NCI-H2029 treated with DMSO at 0.1 percent for 48 hours (cell line): Measurements from ENCODE around the gene ODC1.
A peak's percentile ranks its signal among the peaks of the same experiment; 100 is the strongest.
"Not testable (repeated sequence)": the region's sequence is repeated elsewhere in the genome, so short reads cannot be mapped to it uniquely, and the experiment has no call there.

ENCODE experiments used
- DNase-seq: peaks from one replicate; lab custom pipeline; 2025; lab: John Stamatoyannopoulos, UW

The ODC1 gene

DNA sequence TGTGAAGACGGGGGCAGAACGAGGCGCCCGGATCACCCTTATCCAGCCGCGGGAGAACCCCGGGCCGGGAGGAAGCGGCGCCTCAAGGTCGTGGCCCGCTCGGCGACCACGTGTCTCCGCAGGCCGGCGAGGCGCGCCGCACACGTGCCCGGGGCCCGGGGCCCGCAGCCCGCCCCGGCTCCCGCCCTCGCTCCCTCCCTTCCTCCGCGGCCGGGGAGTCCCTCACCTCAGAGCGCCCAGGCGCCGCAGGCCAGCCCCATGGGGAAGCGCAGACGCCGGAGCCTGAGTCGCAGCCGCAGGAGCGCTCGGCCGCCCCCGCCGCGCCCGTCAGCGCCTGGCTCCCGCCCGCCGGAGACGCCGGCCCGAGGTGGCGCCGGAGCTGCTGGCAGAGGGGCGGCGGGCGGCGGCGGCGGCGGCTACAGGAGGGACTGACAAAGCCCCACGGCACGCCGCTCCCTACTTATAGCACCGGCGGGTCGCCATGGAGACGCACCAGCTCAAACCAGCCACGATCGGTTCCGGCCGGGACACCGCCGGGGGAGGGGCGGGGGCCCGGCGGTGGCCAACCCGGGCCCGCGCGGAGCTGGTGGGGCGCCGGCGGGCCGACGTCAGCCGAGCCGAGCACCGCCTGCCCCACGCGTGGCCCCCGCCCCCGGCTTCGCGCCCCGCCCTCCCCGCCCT lies at the start of gene ODC1:
Gene ODC1, minus strand, starts transcription at position 433 of the 681 bp plus-strand sequence. CDS start 3,295 bp downstream, outside the sequence.
- DNase-seq: peak; percentile 48

DNA sequence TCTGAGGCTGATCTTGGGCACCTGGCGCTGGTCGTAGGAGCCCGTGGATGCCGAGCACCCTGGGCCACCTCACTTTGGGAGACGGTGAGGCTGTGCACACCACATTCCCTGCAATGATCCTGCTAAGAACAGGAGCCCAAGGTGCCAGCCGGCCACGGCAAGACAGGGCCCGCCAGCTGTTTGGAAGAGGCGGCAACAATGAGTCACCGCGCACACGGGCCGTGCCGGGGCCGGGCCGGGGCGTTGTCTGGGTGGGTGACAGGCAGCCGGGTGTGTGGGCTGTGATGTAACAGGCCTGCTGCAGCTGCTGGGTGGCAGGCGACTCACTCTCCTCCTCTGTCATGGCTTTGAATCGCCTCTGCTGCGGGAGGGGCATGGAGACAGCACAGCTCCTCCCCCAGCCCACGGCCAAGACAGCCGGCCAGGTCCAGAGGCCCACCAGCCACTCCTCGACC lies 49.7 kb upstream of the ODC1 start:
- DNase-seq: no peak

DNA sequence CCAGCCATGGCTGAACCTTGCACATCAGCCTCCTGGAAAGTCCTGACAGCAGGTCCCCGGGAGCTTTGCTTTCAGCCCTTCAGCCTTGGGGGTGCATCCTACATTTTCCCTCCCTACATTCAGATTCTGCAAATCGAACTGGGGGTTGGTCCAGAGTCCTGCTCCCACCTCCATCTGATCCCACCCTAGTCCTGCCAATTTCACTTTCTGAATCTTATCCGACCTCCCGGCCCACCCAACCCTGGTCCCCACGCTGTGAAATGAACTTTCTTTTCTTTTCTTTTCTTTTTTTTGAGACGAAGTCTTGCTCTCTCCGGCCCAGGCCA lies 47.8 kb upstream of the ODC1 start:
- DNase-seq: no peak

DNA sequence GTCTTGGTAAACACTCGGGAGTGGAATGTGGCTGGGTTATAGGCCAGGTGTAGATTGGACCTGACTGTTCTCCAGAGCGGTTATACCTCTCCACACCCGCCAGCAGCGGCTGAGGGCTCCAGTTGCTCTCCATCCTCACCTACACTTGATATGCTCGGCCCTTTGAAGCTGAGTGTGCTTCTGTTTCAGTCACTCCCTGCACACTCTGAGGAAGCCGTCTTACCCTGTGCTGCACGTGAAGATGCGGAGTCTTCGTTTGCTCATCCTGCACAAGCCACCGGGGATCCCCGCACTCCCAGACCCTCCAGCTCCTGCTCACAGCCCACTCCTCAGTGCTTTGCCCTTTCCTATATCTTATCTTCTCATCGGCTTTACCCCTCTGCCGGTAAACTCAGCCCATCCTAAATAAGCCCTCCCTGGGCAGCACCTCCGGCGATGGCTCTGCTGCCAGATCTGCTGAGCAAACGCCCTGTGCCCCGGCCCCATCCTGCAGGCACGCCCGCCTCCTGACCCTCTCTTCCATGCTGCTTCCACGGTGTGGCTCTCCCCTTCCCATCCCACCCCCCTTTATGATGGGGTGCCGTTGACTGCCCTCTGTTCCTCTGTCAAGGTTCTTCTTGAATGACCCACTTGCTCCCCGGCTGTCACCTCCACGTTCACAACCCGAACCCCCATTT lies 47.3 kb upstream of the ODC1 start:
- DNase-seq: peak; percentile 31

DNA sequence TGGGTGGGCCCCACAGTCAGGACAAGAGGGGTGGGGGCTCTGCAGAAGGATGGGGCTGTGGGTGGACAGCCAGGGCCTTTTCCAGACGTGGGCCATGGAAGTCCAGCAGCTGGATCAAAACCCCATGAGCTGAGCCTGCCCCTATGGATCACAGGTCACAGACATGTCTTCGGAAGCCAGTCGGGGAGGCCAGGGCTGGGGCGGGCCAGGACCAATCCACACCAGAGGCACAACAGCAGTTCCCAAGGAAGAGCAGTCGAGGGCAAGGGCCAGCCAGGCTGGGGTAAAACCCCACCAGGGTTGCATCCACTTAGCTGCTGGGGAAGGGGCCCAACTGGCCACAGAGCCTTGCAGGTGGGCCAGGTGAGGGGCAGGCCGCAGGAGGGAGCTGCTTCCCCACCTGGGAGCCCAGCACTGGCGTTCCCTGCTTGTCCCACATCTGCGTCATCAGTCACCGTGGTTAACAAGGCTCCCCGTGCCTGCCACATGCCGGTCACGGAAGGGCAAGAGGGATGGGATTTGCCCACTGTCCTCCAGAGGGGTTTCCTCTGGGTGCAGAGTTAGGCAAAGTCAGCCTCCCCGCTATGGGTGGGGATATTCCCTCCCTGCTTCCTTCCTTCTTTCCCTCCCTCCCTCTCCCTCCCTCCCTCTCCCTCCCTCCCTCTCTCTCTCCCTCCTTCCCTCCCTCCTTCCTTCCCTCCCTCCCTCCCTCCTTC lies 46.4 kb upstream of the ODC1 start:
- no peak for DNase-seq

DNA sequence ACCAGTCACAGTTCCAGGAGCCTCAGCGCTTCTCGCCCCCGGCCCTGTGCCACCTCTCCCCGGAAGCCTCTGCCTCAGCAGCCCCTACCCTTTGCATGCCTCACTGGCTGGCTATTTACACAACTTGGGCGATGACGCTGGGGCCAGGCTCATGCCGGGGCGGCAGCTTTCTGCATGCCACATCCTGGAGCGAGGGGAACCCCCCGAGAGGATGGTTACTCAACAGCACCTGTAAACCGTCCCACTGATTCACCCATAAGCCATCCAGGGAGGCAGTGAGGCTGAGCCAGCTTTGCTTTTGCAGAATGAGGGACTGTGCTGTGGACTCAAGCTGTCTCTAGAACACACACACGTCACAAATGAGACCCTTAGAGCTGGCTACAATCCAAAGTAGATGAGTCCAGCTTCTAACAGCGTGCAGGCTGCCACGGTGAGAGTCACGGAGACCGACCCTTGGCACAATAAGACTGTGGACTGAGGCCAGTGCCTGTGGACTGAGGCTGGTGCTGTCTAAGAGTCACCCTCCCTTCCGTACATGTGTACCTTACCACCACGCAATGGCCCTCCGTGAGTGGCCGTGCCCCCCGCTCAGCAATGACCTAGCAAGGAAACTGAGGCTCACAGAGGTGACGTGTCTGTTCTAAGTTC lies 45.6 kb upstream of the ODC1 start:
- DNase-seq: no peak

DNA sequence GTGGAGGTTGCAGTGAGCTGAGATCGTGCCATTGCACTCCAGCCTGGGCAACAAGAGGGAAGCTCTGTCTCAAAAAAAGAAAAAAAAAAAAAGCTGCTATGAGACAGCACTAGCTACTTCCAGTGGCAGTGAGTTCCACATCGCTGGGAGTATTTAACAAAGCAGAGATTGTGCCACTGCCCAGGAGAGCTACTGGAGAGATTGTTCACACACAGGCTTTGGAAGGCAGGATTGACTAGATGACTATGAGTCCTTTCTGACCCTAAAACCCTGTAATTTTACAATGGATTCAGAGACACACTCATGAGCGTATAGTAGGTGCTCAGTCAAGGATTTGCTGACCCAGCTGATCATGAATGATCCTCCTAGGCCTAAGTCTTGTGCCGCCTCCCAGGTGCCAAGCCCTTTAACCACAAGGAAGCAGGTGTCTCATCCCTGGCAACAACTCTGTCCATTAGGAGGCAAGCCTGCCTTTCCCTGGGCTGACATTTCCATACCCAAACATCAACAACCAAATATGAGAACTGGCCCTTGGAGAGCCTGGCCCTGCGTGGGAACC lies 45.0 kb upstream of the ODC1 start:
- DNase-seq: no peak

DNA sequence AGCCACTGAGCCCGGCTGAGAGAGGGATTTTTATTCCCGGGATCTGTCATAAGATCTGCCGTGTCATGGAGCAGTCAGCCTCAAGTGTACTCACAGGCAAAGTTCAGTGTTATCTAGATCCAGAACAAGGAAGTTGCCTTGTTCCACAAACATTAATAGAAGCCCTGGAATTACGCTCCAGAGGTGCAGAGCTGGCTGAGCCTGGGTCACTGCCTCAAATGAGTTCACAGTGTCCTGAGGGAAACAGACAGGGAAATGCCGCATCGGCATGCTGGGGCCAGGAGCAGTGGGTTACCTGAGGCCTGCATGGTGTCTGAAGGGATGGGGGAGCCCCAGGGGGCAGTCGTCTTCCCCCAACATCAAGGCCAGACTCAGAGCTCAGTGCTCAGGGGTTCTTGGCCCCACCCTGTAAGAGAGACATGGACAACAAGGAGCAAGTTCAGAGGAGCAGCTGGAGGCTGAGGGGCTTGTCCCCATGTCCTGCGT lies 42.7 kb upstream of the ODC1 start:
- DNase-seq: no peak

DNA sequence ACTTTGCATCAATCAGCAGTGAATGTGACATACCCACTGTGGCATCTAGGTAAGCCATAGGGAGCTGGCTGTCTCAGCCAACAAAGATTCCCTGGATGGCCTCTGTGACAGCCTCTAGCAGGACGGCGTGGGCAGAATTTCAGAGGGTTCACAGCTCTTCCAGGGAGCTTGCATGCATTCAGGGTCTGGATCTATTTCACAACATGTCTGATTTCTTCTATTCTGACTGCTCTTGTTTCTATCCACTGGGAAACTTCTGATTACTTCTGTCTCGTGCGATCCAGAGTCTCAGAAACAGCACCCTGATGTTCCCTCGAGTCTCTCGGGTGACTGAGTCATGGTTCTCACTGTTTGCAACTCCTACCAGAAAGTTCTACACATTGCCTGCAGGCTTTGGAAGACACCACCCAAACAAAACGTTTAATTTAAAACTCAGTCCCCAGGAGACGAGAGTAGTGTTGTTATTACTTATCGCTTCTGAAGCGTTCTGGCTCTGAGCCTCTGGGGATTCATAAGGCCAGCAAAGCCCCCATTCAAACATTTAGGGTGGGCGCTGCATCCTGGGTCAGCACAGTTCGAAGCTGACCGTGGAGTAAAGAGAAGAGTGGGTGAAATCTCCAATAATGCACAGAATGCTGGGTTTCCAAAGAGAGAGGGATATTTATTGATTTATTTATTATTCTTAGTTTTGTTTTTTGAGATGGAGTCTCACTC lies 41.9 kb upstream of the ODC1 start:
- DNase-seq: no peak

DNA sequence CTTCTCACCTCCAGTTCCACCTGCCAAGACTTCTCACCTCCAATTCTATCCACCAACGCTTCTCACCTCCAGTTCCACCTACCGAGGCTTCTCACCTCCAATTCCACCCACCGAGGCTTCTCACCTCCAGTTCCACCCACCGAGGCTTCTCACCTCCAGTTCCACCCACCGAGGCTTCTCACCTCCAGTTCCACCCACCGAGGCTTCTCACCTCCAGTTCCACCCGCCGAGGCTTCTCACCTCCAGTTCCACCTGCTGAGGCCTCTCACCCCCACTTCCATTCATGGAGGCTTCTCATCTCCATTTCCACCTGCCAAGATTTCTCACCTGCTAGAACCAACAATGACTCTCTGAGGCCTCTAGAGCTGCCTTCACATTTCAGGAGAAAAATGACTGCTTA lies 40.0 kb upstream of the ODC1 start:
- DNase-seq: not testable (repeated sequence)

DNA sequence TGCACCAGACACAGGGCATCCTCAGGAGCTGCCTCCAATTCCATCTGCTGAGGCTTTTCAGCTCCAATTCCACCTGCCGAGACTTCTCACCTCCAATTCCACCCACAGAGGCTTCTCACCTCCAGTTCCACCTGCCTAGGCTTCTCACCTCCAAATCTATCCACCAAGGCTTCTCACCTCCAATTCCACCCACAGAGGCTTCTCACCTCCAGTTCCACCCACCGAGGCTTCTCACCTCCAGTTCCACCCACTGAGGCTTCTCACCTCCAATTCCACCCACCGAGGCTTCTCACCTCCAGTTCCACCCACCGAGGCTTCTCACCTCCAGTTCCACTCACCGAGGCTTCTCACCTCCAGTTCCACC lies 39.6 kb upstream of the ODC1 start:
- not testable (repeated sequence) for DNase-seq

DNA sequence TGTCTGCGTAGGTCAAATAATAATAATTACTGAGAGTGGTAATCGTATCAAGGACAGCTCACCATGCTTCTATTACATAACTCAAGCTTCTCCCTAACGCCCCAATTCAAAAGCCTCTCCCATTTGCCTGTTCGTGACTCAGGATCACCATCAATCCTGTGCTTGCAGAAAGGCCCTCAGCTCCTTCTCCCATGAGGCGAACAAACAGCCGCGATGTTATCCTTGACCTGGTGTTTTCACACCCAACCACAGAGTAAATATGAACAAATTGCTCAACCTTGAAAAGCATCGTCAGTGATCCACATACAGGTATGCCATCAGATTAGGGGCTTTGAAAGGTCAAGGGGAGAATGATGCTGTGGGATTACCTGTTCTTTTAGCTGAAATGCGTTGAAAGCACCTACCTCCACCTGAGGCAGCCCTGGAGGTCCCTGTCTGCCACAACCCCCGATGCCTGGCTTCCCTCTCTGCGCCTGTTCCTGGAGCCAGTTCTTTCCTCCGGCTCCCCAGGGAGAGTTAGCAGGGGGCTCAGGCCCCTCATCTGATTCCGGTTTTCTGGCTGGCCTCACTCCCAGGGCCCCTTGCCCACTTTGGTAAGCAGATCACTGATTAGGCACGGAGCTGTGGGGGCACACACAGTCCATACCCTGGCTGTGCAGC lies 39.1 kb upstream of the ODC1 start:
- DNase-seq: no peak

DNA sequence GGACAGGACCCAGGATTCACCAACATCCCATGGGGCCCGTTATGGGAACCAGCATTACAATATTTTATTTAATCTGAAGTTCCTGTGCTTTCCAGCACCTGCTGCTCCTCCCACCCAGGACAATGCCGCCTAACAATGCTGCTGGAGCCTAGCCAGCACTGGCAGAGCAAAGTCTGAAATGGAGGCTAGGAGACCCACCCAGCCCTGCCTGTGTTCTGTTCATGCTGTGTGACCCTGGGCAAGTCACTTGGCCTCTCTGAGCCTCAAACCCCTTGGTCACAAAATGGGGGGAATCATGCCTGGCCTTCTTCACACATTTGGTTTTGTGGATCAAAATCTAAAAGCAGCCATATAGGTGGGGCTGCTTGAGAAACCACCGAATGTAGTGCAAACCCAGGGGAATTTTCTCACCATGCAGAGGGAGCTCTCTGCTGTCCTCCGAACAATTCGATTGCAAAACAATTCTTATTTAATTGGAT lies 38.5 kb upstream of the ODC1 start:
- no peak for DNase-seq

DNA sequence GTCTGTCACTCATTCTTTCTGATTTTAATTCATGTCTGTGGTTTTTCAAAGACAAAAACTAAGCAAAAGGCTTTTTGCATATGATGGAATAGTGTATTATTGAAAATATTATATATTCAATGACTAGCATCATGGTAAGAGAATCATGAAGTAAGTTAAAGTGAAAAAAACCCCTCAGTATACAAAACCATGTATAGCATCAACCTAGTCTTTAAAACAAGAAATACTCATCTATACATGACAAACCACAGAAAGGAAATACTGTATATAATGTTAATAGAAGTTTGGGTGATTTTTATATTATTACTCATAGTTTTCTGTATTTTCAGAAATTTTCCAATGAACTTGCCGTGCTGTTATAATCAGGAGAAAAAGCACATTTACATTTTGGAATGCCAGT lies 38.0 kb upstream of the ODC1 start:
- no peak for DNase-seq

DNA sequence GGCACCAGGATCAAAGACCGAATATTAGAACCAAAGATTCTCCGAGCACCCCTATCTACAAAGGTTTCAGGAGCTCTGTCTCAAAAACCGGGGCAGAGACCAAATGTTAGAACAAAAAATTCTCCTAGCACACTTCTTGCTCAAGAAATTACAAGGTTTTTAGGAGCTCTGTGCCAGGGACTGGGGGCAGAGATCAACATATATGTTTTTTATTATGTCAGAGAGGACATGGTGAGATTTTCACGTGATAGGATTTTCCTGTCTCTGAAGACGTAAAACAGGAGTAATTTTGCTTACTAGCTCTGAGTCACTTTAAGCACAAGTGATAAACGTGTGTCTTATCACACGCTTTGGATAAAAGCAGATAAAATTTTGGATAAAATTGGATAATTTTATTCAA lies 34.8 kb upstream of the ODC1 start:
- DNase-seq: no peak

DNA sequence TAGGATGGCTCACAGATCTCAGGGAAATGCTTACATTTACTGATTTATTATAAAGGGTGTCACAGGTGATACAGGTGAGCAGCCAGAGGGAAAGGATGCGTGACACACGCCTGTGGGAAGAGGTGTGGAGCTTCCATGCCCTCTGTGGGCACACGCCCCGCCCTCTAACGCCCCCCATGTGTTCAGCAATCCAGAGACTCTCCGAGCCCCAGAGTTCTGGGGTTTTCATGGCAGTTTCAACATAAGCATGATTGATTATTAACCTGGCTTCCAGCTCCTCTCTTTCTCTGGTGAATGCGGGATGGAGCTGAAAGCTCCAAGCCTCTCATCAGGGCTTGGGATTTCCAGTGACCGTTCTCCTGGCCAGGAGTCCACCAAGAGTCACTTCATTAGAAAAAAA lies 34.3 kb upstream of the ODC1 start:
- no peak for DNase-seq

DNA sequence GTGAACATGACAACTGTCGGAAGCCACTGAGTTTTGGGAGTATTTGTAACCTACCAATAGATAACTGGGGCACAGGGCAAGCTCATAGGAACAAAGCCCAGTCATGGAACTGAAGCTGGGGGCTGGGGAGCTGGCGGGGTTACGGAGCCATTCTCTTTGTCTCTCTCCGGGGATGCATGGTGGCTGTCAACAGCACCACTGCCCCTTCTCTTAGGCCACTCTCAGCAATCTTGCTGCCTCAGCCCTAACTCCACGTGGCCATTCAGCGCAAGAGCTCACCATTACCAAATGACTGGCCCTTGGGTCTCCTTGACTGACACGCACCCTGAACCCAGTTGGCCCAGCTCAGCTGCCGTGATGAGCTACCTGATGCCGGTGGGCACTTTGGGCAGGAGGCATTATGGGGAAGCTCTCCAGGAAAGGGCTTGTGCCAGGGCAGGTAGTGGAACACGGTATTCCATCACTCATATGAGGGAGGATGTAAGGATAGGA lies 33.6 kb upstream of the ODC1 start:
- no peak for DNase-seq

DNA sequence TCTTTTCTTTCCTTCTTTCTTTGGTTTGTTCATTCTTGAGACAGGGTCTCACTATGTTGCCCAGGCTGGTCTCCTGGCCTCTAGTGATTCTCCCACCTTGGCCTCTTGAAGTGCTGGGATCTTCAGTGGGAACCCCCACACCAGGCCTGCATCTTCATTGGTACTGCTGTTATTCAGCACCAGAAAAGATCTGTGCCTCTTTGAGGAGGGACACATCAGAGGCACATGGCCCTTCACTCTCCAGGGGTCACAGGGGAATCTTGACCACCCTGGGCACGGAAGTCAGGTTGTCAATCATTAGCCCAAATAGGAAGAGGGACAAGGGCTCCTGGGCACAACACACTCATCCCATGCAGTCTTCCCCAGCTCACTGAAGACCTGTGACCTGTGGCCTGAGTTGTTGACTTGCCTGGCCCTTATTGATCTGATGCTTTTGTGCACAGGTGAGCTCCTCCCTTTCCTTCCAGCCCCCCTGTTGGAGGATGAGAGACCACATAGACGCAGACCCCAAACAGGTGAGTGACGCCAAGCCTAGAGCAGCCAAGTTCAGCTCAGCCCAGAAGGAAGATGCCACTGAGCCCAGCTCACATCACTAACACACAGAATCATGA lies 33.0 kb upstream of the ODC1 start:
- no peak for DNase-seq

DNA sequence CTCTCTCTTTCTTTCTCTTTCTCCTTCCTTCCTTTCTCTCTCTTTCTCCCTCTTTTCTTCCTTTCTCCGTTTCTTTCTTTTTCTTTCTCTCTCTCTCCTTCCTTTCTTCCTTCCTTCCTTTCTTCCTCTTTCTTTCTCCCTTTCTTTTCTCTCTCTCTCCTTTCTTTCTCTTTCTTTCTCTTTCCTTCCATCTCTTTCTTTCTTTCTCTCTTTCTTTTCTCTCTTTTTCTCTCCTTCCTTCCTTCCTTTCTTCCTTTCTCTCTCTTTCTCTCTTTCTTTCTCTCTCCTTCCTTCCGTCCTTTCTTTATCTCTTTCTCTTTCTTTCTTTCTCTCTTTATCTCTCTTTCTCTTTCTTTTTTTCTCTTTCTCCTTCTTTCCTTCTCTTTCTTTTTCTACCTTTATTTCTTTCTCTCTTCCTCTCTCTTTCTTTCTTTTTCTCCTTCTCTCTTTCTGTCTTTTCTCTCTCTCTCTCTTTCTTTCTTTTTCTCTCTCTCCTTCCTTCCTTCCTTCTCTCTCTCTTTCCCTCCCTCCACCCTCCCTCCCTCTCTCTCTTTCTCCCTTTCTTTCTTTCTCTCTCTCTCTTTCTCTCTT lies 32.3 kb upstream of the ODC1 start:
- no peak for DNase-seq

DNA sequence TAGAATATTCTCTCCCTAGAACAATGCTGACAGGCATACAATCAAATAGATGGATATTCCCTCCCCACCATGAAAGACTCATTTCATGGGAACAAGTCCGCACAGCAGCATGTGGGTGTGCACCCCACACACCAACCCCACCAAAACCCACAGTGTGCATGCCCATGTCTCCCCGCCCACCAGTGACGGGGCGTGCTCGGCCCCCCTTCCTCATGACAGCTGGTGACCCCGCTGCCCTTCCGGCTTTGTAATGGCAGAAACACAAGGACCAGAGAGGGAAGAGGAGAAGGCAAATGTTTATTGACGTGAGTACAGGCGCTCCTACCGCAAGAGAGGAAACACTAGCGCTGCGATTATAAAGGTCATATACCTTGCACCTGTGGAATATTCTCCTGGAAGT lies 30.8 kb upstream of the ODC1 start:
- DNase-seq: no peak
